ENCODE data around the gene FOXM1. TPM values are rescaled to one million over a fixed set of nuclear protein-coding genes. Genes with fewer than 3 reads are reported as not detected.
A peak's percentile ranks its signal among the peaks of the same experiment; 100 is the strongest.

Gene FOXM1
- total RNA-seq, 4 donors from 2014 or later = 6.4 to 31.4 (median 11.2) TPM

DNA sequence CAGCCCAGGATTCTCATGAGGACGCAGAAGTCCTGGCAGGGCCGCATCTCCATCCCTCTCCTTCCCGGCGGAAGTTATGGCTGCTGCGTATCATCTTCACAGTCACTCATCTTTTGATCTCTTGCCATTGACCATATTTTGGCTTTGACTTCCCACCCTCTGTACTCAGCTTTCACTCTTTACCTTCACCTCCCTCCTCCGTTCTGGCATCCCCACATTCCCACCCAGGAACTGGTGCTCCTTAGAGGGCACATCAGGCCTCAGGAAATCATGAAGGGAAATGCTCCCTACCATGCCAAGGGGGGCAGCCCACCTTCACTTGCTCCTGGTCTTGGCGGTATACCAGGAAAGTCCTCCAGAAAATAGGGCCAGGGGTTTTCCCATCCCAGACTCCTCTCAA lies 21.4 kb downstream of the FOXM1 start:
- peak overlapping the region in 3 of 4 donors; percentile 16 to 85 (median 76) for H3K27ac ChIP-seq
- no peaks in the 10 kb centered on the region for H3K9me3 ChIP-seq
- DNase-seq = no peak
- TF ChIP-seq POLR2A (IDR thresholded peaks at IDR 0.05) = no peak
- TF ChIP-seq, protein P1, sequence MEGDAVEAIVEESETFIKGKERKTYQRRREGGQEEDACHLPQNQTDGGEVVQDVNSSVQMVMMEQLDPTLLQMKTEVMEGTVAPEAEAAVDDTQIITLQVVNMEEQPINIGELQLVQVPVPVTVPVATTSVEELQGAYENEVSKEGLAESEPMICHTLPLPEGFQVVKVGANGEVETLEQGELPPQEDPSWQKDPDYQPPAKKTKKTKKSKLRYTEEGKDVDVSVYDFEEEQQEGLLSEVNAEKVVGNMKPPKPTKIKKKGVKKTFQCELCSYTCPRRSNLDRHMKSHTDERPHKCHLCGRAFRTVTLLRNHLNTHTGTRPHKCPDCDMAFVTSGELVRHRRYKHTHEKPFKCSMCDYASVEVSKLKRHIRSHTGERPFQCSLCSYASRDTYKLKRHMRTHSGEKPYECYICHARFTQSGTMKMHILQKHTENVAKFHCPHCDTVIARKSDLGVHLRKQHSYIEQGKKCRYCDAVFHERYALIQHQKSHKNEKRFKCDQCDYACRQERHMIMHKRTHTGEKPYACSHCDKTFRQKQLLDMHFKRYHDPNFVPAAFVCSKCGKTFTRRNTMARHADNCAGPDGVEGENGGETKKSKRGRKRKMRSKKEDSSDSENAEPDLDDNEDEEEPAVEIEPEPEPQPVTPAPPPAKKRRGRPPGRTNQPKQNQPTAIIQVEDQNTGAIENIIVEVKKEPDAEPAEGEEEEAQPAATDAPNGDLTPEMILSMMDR (IDR thresholded peaks at IDR 0.05) = no peak
- no peak overlapping the region for H3K4me3 ChIP-seq
- no peaks in the 10 kb centered on the region for H3K27me3 ChIP-seq
- H3K36me3 ChIP-seq = no peaks in the 10 kb centered on the region
- peaks cover 0 to 23% (median 0%) of the 10 kb centered on the region in 4 donors for H3K4me1 ChIP-seq

DNA sequence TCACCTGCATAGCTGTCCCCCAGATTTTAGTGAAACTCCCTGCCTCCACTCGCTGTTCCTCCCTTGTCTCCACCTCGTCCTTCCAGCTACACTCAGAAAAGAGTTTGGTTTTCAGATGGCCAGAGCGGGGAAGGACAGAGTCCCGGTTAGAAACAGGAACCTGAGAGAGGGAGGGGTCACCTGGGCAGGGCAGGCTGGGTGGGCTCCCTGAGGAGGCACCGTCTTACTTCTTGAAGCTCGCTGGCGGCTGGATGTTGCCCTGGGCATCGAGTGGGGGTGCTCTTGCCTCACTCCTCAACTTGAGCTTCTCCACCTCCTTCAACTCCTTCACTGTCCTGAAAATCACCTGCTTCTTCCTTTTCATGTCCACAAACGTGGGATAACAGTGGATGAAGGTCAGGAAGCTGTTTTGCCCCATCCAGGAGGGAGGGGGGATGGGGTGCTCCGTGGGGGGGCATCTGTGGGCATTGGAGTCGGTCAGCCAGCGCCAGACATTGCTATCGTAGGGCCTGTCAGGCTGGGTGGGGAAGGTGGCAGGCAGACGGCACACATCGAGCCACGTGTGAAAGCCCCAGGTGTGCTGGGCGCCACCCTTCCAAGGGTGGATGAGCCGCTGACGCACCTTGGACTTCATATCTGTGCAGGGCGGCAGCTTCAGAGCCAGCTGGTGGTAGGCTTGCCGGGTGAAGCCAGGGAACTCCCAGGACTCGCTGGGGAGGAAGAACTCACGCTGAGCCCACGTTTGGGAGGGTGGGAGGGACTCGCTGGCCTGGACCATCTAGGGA lies 22.1 kb downstream of the FOXM1 start:
- H3K27ac ChIP-seq = peak overlapping the region in 3 of 4 donors; percentile 16 to 85 (median 76)
- no peak overlapping the region for H3K4me3 ChIP-seq
- no peaks in the 10 kb centered on the region for H3K36me3 ChIP-seq
- H3K27me3 ChIP-seq = no peaks in the 10 kb centered on the region
- DNase-seq = peak in 2 of 3 donors; percentile 91 to 93
- peaks cover 0 to 23% (median 0%) of the 10 kb centered on the region in 4 donors for H3K4me1 ChIP-seq
- peak in 1 of 2 donors; percentile 12 for TF ChIP-seq POLR2A (IDR thresholded peaks at IDR 0.05)
- TF ChIP-seq, protein P1 (IDR thresholded peaks at IDR 0.05) = no peak
- no peaks in the 10 kb centered on the region for H3K9me3 ChIP-seq

DNA sequence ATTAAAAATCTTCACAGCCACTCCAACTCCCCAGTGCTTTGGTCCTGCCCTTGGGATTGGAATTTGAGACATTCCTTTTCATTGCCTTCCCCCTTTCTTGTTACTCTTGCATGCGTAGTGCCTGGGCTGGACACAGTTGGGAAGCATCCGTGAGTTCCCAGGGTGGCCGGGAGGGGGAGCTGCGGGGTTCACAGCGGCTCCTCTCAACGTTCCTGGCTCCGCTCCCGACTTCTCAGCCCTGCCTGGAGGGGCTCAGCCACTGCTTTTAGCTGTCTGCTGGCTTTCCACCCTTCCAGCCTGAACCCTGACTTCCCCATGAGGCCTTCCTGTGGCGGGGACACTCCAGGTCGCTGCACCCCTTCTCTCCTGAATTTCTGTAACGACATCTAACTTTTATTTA lies 23.3 kb downstream of the FOXM1 start:
- no peaks in the 10 kb centered on the region for H3K9me3 ChIP-seq
- H3K4me3 ChIP-seq = no peak overlapping the region
- H3K36me3 ChIP-seq = no peaks in the 10 kb centered on the region
- DNase-seq = peak; percentile 28 to 86 (median 84)
- H3K4me1 ChIP-seq = peaks cover 0 to 23% (median 0%) of the 10 kb centered on the region in 4 donors
- no peak for TF ChIP-seq POLR2A (IDR thresholded peaks at IDR 0.05)
- TF ChIP-seq, protein P1 (IDR thresholded peaks at IDR 0.05) = peak in 5 of 6 experiments; percentile 8 to 77 (median 71)
- no peak overlapping the region for H3K27ac ChIP-seq
- H3K27me3 ChIP-seq = no peaks in the 10 kb centered on the region

DNA sequence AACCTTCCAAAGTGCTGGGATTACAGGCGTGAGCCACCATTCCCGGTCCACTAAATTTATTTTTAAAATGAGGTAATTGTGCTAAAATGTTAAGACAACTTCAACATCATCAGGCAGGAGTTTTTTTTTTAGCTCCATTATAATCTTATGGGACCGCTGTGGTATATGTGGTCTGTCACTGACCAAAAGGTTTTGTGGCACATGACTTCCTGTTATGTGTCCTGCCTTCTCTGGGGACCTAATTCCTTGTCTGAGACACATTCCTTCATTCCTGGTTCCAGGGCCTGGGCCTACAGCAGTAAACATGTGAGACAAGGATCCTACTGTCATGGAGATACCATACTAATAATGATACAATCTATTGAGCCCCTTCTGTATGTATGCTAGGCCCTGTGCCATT lies 25.0 kb downstream of the FOXM1 start:
- Histone ChIP-seq H3K27me3 (no peaks in the 10 kb centered on the region), H3K4me1 (peaks cover 0 to 23% (median 0%) of the 10 kb centered on the region in 4 donors), H3K4me3 (no peak overlapping the region), H3K27ac (no peak overlapping the region), H3K36me3 (no peaks in the 10 kb centered on the region), H3K9me3 (no peaks in the 10 kb centered on the region)
- DNase-seq = no peak
- TF ChIP-seq, protein P1 (IDR thresholded peaks at IDR 0.05) = no peak
- TF ChIP-seq POLR2A (IDR thresholded peaks at IDR 0.05) = no peak

DNA sequence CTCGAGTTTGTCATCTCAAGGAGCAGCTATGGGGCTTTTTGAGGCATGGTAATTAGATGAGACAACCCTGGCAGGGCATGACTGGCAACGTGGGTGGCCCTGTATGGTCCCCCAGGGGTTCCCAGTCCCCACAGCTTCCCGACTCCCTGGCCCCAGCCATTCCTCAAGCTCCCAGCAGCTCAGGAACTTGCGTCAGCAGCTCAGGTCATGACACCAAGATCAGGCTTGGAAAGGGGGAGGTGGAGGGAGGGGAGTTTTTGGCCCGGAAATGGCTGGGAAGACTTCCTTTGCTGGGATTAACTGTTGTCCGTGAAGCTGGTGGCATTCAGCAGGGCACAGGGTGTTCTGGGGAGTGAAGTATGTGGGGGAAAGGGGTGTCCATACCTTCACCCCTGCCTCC lies 31.7 kb downstream of the FOXM1 start:
- Histone ChIP-seq H3K4me1 (no peaks in the 10 kb centered on the region), H3K9me3 (no peaks in the 10 kb centered on the region), H3K4me3 (no peak overlapping the region), H3K36me3 (peaks cover 0 to 5% (median 0%) of the 10 kb centered on the region in 3 donors), H3K27ac (no peak overlapping the region), H3K27me3 (no peaks in the 10 kb centered on the region)
- no peak for DNase-seq
- TF ChIP-seq, protein P1 (IDR thresholded peaks at IDR 0.05) = no peak
- TF ChIP-seq POLR2A (IDR thresholded peaks at IDR 0.05) = no peak
